ENCODE measurements around the gene EPAS1. TPM values are rescaled to one million over a fixed set of nuclear protein-coding genes. Genes with fewer than 3 reads are reported as not detected.
A peak's percentile ranks its signal among the peaks of the same experiment; 100 is the strongest.

EPAS1 gene
- total and polyA plus RNA-seq, 2 of the 13 experiments (the other 11 are each of a cell fraction or from before 2014, with no cell fraction given): 47.1 to 182 TPM

DNA sequence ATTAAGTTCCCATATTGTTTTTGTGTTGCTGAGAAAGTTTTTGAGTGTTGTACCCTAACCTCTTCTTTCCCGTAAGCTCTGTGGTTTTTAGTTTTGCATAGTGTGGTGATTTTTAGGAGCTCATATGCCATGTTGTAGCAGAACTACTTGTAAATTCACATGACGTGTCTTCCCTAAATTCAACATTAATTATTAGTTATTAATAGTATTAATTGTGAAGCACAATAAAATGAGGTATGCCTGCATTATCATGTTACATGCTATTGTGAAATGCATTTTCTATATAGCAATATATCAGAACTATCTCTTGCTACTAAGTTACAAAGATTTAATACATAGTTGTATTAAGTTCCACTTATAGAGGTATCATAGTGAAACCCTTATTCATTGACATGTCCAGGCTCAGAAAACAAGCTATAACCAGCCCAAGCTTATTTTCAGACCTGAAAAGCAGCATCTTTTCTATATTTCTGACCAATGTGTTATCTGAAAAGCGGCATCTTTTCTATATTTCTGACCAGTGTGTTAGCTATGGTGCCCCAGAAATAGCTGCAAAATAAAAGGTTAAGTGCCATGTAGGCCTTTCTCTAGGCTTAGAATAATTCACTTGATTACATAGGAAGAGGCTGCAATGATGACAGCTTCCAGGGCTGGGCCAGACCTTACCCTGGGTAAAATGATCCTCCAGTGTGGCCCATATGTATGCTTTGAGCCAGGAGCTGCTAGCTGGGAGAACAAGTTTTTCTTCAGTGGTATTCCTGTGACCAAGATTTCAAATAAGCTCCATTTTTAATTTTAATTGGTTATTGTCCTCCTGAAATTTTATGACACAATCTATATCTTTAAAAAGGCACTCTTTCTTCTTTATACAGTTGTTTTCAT, 21.6 kb downstream of the EPAS1 start:
- intact Hi-C loops (cut with micrococcal nuclease; ENCODE audit: unreplicated experiment): no loop called here
- POLR2A ChIA-PET: interaction anchor here (0.6 to 2.5 kb wide), 3 partner anchors 11 to 95 kb away, joined by 4 to 15 read pairs (median 8); partner anchors contain the start of gene EPAS1
- Histone ChIP-seq H3K4me3 (replicated peaks in 1 of 3; ENCODE audit: insufficient read depth in 1 of 3, low read depth in 2 of 3, low read length in 3 of 3) (no peak overlapping the region), H3K36me3 (replicated peaks in 1 of 2; ENCODE audit: control insufficient read depth in 1 of 2, insufficient read depth in 2 of 2, low read length in 2 of 2) (peaks cover 2 to 3% of the 10 kb centered on the region in 2 experiments; a peak in 2 of 5 replicates), H3K79me2 (ENCODE audit: insufficient read depth, low read length) (peaks cover 99% of the 10 kb centered on the region), H3K9ac (ENCODE audit: insufficient read depth, low read depth, low read length) (no peak overlapping the region), H3K27ac (ENCODE audit: extremely low read length, insufficient read depth, low read length) (no peak overlapping the region), H3K9me3 (ENCODE audit: low read length) (no peaks in the 10 kb centered on the region), H2AFZ (ENCODE audit: low read length) (no peak overlapping the region), H3K4me2 (ENCODE audit: low read depth, low read length) (no peak overlapping the region; the same call in 1 of the 2 replicates), H3K27me3 (ENCODE audit: control insufficient read depth in 1 of 2, insufficient read depth in 2 of 2, low read length in 2 of 2) (no peaks in the 10 kb centered on the region), H4K20me1 (ENCODE audit: insufficient read depth, low read length) (peaks cover 38% of the 10 kb centered on the region; the same call in 1 of the 2 replicates), H3K4me1 (ENCODE audit: insufficient read depth, low read length) (peaks cover 99% of the 10 kb centered on the region)
- TF ChIP-seq, protein P1, sequence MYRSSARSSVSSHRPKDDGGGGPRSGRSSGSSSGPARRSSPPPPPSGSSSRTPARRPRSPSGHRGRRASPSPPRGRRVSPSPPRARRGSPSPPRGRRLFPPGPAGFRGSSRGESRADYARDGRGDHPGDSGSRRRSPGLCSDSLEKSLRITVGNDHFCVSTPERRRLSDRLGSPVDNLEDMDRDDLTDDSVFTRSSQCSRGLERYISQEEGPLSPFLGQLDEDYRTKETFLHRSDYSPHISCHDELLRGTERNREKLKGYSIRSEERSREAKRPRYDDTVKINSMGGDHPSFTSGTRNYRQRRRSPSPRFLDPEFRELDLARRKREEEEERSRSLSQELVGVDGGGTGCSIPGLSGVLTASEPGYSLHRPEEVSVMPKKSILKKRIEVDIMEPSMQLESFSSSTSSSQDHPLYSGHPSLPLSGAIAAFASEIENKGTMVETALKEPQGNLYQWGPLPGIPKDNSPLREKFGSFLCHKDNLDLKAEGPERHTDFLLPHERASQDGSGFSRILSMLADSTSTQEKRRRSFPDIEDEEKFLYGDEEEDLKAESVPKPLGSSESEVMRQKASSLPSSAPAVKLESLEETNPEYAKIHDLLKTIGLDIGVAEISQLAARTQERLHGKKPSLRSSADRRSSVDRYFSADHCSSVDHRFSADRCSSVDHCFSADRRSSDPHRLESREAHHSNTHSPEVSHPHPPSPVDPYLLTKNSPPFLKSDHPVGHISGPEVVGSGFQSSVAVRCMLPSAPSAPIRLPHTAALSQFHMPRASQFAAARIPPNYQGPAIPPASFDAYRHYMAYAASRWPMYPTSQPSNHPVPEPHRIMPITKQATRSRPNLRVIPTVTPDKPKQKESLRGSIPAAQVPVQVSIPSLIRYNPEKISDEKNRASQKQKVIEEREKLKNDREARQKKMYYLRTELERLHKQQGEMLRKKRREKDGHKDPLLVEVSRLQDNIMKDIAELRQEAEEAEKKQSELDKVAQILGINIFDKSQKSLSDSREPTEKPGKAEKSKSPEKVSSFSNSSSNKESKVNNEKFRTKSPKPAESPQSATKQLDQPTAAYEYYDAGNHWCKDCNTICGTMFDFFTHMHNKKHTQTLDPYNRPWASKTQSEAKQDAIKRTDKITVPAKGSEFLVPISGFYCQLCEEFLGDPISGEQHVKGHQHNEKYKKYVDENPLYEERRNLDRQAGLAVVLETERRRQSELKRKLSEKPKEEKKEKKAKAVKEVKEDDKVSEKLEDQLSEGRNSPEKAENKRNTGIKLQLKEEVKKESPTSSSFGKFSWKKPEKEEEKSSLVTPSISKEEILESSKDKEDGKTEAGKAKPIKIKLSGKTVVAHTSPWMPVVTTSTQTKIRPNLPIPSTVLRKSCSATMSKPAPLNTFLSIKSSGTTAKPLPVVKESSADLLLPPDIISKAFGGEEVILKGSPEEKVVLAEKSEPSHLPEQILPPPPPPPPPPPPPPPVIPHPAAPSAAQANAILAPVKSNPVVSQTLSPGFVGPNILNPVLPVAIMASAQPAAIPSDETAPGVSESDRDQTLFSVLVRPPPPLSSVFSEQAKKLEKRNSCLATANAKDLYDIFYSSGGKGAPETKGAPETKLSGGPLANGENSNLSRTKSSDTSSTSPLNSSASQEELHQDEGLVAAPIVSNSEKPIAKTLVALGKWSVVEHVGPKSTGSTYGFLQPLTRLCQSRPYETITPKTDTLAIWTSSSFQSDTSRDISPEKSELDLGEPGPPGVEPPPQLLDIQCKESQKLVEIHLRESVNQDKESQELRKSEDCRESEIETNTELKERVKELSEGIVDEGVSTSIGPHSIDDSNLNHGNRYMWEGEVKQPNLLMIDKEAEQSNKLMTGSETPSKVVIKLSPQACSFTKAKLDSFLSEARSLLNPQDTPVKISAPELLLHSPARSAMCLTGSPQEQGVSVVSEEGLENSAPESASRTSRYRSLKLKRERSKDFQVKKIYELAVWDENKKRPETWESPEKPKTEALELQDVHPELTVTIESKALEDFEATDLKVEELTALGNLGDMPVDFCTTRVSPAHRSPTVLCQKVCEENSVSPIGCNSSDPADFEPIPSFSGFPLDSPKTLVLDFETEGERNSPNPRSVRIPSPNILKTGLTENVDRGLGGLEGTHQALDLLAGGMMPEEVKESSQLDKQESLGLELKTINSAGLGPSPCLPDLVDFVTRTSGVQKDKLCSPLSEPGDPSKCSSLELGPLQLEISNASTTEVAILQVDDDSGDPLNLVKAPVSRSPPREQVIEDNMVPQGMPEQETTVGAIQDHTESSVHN (CRISPR knock-in tag; IDR thresholded peaks at IDR 0.05): no peak
- TF ChIP-seq RBM22 (optimal IDR thresholded peaks at IDR 0.05; ENCODE audit: low read length) (peak; percentile 41), CEBPB (IDR thresholded peaks at IDR 0.05; ENCODE audit: borderline replicate concordance, low read depth, low read length) (peak; percentile 42; the same call in 1 of the 2 replicates)
- CTCF ChIA-PET (ENCODE audit: low intra/inter-chr PET ratio, low total read pairs): no interaction called here
- DNase-seq (ENCODE audit: low spot score) (no peak), FAIRE-seq (no peak), ATAC-seq (no peak)
- 97% methylated on average over 3 of the region's 3 CpGs for WGBS (ENCODE audit: low lambda C conversion rate)
- BruUV-seq (replicated peaks): no TSS peak
- in situ Hi-C loops (cut with HindIII; ENCODE audit: extremely low pct_ligation_motif_present, low pct_unique_long_range_greater_than_20kb): no loop called here
